Gastrocnemius medialis (tissue), 4 donors: Measurements from ENCODE around the gene ATP9B. TPM values are rescaled to one million over a fixed set of nuclear protein-coding genes. Genes with fewer than 3 reads are reported as not detected.

Experiments
- ATAC-seq, 2 donors: fragments of 150-250 bp; one replicate each; pipeline ENCODE4 v1.9.1; 2016
- DNase-seq, 2 donors: peaks; one replicate each; pipeline ENCODE4 v3.0.0-alpha.2; 2019
- H3K27ac ChIP-seq, 4 donors: fragments of 200-600 bp; sonication (generic); 1 replicate in 1 of 4; 2 replicates in 3 of 4; pipeline ENCODE4 v1.5.1; 2016 to 2018; ENCODE audit warnings: mild to moderate bottlenecking in 2 of 4, moderate library complexity in 1 of 4
- H3K27me3 ChIP-seq, 3 donors: fragments of 200-600 bp; sonication (generic) in 2 of 3; 1 replicate in 1 of 3; 2 replicates in 2 of 3; pipeline versions ENCODE4 v1.5.1 to v1.6.0; 2016 to 2019; ENCODE audit warnings: mild to moderate bottlenecking in 1 of 3, moderate library complexity in 1 of 3
- H3K36me3 ChIP-seq, 2 donors: fragments of 200-600 bp; sonication (generic) in 1 of 2; one replicate each; pipeline ENCODE4 v1.5.1; 2017 to 2018
- H3K4me1 ChIP-seq, 2 donors: fragments of 200-600 bp; sonication (generic) in 1 of 2; one replicate each; pipeline ENCODE4 v1.5.1; 2016 to 2017; ENCODE audit warnings: mild to moderate bottlenecking in 2 of 2
- H3K4me3 ChIP-seq, 4 donors: fragments of 200-600 bp; sonication (generic) in 3 of 4; 1 replicate in 1 of 4; 2 replicates in 3 of 4; pipeline ENCODE4 v1.5.1; 2016 to 2019; ENCODE audit warnings: mild to moderate bottlenecking in 2 of 4
- H3K9me3 ChIP-seq, 3 donors: fragments of 200-600 bp; sonication (generic) in 2 of 3; 1 replicate in 1 of 3; 2 replicates in 2 of 3; pipeline ENCODE4 v1.5.1; 2016 to 2019
- CTCF ChIP-seq, 5 experiments: fragments of 450-650 bp in 3 of 5; fragments of 200-600 bp in 2 of 5; sonication (generic) in 2 of 5; IDR thresholded peaks in 4 of 5; conservative IDR thresholded peaks in 1 of 5; 1 replicate in 4 of 5; 2 replicates in 1 of 5; pipeline ENCODE4 v1.5.1; 2016 to 2019; ENCODE audit warnings: antibody characterized with exemption in 5 of 5, mild to moderate bottlenecking in 3 of 5, moderate library complexity in 3 of 5
- POLR2A ChIP-seq, 2 donors: fragments of 450-650 bp; IDR thresholded peaks; one replicate each; pipeline ENCODE4 v1.6.1; 2017; ENCODE audit warnings: antibody characterized with exemption in 2 of 2, mild to moderate bottlenecking in 2 of 2, moderate library complexity in 2 of 2
- in situ Hi-C, 4 donors: fragments of 200-750 bp; cut with MboI; loops; one replicate each; pipeline versions ENCODE4 v1.15.0 to v1.8.0; 2017; ENCODE audit warnings: low sequenced_read_pairs in 4 of 4
- intact Hi-C: fragments of 100-400 bp; cut with DNase I; formaldehyde crosslinking; loops from one replicate; pipeline ENCODE4 v1.15.1; 2023; ENCODE audit warnings: low total_unique reads
- total RNA-seq, 4 donors: library from RNA; depleted of rRNA; stranded (reverse); fragments of >200 nt; gene quantifications; one replicate each; pipeline versions ENCODE4 v1.1.0 to v1.2.3, GENCODE V29; 2016

Gene ATP9B
- total RNA-seq, 4 donors from 2014 or later, result 9.9 to 33.6 (median 18.6) TPM

- intact Hi-C loops (no loop called here), in situ Hi-C loops (no loop called here)
- Histone ChIP-seq H3K36me3 (no peaks in the 10 kb centered on the region), H3K27ac (no peak overlapping the region), H3K4me3 (no peak overlapping the region), H3K4me1 (no peaks in the 10 kb centered on the region), H3K27me3 (peaks cover 0 to 4% (median 0%) of the 10 kb centered on the region in 3 donors), H3K9me3 (no peaks in the 10 kb centered on the region)
- DNase-seq (no peak), ATAC-seq (no peak)
- no peak for TF ChIP-seq POLR2A (IDR thresholded peaks at IDR 0.05)
- no peak for TF ChIP-seq CTCF (IDR thresholded peaks at IDR 0.05 in 4 of 5, conservative IDR thresholded peaks at IDR 0.05 in 1 of 5)
Observed at GRCh38 chr18:79030680-79031079, 38.5 kb upstream of the ATP9B start.

GRCh38 chr18:79042276-79042675, 26.9 kb upstream of the ATP9B start:
- Histone ChIP-seq H3K4me1 (no peaks in the 10 kb centered on the region), H3K4me3 (no peak overlapping the region), H3K27me3 (peaks cover 0 to 3% (median 3%) of the 10 kb centered on the region in 3 donors), H3K27ac (no peak overlapping the region), H3K9me3 (no peaks in the 10 kb centered on the region), H3K36me3 (no peaks in the 10 kb centered on the region)
- intact Hi-C loops (no loop called here), in situ Hi-C loops (no loop called here)
- ATAC-seq (no peak), DNase-seq (no peak)
- TF ChIP-seq POLR2A (IDR thresholded peaks at IDR 0.05) (no peak), CTCF (IDR thresholded peaks at IDR 0.05 in 4 of 5, conservative IDR thresholded peaks at IDR 0.05 in 1 of 5) (no peak)

GRCh38 chr18:79043288-79043687, 25.9 kb upstream of the ATP9B start:
- H3K9me3 ChIP-seq, result no peaks in the 10 kb centered on the region
- TF ChIP-seq CTCF (IDR thresholded peaks at IDR 0.05 in 4 of 5, conservative IDR thresholded peaks at IDR 0.05 in 1 of 5), result no peak
- DNase-seq (no peak), ATAC-seq (no peak)
- H3K36me3 ChIP-seq, result no peaks in the 10 kb centered on the region
- H3K4me1 ChIP-seq, result no peaks in the 10 kb centered on the region
- intact Hi-C loops, result no loop called here
- no peak overlapping the region for H3K27ac ChIP-seq
- H3K4me3 ChIP-seq, result no peak overlapping the region
- H3K27me3 ChIP-seq, result peaks cover 0 to 3% (median 3%) of the 10 kb centered on the region in 3 donors
- in situ Hi-C loops, result no loop called here

- ATAC-seq (no peak), DNase-seq (no peak)
- peaks cover 0 to 6% (median 3%) of the 10 kb centered on the region in 3 donors for H3K27me3 ChIP-seq
- in situ Hi-C loops, result no loop called here
- intact Hi-C loops, result no loop called here
- TF ChIP-seq CTCF (IDR thresholded peaks at IDR 0.05 in 4 of 5, conservative IDR thresholded peaks at IDR 0.05 in 1 of 5), result no peak
- TF ChIP-seq POLR2A (IDR thresholded peaks at IDR 0.05), result no peak
- no peak overlapping the region for H3K4me3 ChIP-seq
- H3K36me3 ChIP-seq, result no peaks in the 10 kb centered on the region
- no peaks in the 10 kb centered on the region for H3K9me3 ChIP-seq
- no peaks in the 10 kb centered on the region for H3K4me1 ChIP-seq
- H3K27ac ChIP-seq, result no peak overlapping the region
Observed at GRCh38 chr18:79046522-79046921, 22.7 kb upstream of the ATP9B start.

GRCh38 chr18:79047556-79048244, 21.5 kb upstream of the ATP9B start:
- DNase-seq (no peak), ATAC-seq (no peak)
- Histone ChIP-seq H3K27me3 (peaks cover 0 to 6% (median 3%) of the 10 kb centered on the region in 3 donors), H3K27ac (no peak overlapping the region), H3K36me3 (no peaks in the 10 kb centered on the region), H3K9me3 (no peaks in the 10 kb centered on the region), H3K4me1 (no peaks in the 10 kb centered on the region), H3K4me3 (no peak overlapping the region)
- intact Hi-C loops, result no loop called here
- TF ChIP-seq POLR2A (IDR thresholded peaks at IDR 0.05) (no peak), CTCF (IDR thresholded peaks at IDR 0.05 in 4 of 5, conservative IDR thresholded peaks at IDR 0.05 in 1 of 5) (no peak)
- in situ Hi-C loops, result no loop called here
